C4-2B (cell line): Measurements from ENCODE around the gene SSR2.
"Not testable (repeated sequence)": the region's sequence is repeated elsewhere in the genome, so short reads cannot be mapped to it uniquely, and the experiment has no call there.

Experiments used
- H3K27ac ChIP-seq: fragments of 450-650 bp; 2 replicates; pipeline ENCODE4 v1.5.1; 2017
- CTCF ChIP-seq: fragments of 450-650 bp; conservative IDR thresholded peaks from 2 replicates; pipeline ENCODE4 v1.5.1; 2017; ENCODE audit warnings: mild to moderate bottlenecking
- ZFX ChIP-seq: fragments of 450-650 bp; IDR thresholded peaks from 2 replicates; pipeline ENCODE4 v1.6.1; 2017

SSR2 gene

DNA sequence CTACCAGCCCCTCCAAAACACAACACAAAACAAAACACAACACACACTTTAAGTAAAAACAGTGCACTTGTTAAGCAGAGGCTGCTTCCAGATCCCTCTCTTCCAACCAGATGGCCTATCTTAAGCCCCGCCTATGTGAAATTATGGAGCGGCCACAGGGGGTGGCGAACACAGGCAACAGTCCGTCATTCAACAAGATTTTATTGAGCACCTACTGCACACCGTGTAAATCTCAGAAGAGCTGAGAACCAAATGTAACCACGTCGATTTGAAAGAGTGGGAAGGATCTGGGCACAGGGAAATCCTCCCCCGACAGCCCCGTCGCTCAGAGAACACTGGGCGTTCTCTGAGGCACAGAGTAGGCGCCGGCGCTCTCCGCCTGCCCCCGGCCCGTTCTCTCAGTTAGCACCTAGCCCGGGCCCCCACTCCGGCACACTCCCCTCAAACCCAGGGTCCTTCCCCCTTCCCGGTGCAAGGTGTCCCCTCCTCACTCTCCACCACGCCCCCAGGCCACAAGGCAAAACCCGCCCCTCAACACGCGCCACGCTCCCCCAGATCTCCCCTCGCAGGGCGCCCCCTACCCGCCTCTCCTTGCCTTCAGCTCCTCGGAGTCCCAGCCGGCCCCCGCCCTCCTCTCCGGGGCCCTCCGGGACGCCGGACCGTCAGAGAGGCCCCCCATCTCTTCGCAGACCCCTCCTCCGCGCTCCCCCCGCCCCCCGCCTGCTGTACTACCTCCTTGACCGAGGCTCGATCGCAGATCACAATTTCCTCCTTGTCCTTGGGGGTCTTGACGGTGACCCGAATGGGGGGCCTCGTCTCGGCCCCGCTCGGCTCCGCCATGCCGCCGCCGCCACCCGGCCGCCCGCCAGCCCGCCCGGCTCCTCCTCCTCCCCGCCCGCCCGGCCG lies 32.4 kb upstream of the SSR2 start:
- no peak for TF ChIP-seq CTCF
- H3K27ac ChIP-seq: peak overlapping the region; percentile 93

- H3K27ac ChIP-seq: no peak overlapping the region
- no peak for TF ChIP-seq ZFX
- no peak for TF ChIP-seq CTCF
Observed at GRCh38 chr1:156051011-156051725, 30.4 kb upstream of the SSR2 start.

- TF ChIP-seq ZFX (no peak), CTCF (no peak)
Observed at GRCh38 chr1:156050376-156050775, 29.6 kb upstream of the SSR2 start.

DNA sequence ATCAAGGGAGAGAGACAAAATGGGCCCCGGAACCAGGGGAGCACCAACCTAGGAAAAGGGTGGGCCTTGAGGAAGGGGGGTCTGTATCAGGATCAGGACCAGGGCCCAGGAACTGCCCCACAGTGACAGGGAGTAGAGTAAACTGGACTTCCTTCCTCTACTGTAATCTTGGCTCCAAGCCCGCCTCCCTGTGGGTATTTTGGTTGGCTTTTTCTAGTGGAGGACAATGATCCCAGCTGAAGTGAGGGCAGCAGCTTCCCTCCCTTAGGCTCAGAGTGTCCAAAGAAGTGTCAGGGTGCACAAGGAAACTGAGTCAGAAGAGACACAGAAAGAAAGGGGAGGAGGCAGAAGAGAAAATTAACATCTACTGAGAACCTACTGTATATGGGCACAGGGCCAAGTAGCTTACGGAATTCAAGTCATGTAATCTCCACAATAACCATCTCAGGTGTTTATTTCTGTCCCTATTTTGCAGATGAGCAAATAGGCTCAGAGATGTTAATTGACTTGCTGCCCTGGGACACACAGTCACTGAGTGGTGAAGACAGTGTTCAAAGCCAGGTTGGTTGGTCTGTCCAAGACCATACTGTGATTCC lies 28.0 kb upstream of the SSR2 start:
- TF ChIP-seq CTCF: no peak
- no peak for TF ChIP-seq ZFX
- H3K27ac ChIP-seq: no peak overlapping the region

More at GRCh38 chr1:156050376-156050775, 29.6 kb upstream of the SSR2 start:
- no peak overlapping the region for H3K27ac ChIP-seq

GRCh38 chr1:156045076-156045475 lies 24.3 kb upstream of the SSR2 start:
- H3K27ac ChIP-seq: no peak overlapping the region
- TF ChIP-seq CTCF: no peak
- TF ChIP-seq ZFX: no peak

- H3K27ac ChIP-seq: no peak overlapping the region
- no peak for TF ChIP-seq ZFX
- TF ChIP-seq CTCF: no peak
Observed at GRCh38 chr1:156042828-156043227, 22.1 kb upstream of the SSR2 start.

DNA sequence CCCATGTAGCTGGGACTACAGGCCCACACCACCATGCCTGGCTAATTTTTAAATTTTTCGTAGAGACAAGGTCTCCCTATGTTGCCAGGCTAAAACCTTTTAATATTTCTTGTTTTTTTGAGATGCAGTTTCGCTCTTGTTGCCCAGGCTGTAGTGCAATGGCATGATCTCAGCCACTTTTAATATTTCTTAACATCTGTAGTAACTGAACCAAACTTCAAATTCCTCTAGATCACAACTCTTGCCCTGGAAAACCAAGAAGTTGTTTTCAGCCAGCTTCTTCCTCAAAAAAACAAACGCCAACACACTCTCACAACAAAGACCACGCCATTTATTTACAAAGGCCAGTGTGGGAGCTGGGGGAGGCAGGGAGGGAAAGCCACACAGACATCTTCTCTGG lies 14.2 kb upstream of the SSR2 start:
- H3K27ac ChIP-seq: not testable (repeated sequence)
